ENCODE measurements around the gene DRICH1. TPM values are rescaled to one million over a fixed set of nuclear protein-coding genes. Genes with fewer than 3 reads are reported as not detected.
A peak's percentile ranks its signal among the peaks of the same experiment; 100 is the strongest.

The DRICH1 gene
- total RNA-seq, 1 experiment from 2014 or later = not detected

DNA sequence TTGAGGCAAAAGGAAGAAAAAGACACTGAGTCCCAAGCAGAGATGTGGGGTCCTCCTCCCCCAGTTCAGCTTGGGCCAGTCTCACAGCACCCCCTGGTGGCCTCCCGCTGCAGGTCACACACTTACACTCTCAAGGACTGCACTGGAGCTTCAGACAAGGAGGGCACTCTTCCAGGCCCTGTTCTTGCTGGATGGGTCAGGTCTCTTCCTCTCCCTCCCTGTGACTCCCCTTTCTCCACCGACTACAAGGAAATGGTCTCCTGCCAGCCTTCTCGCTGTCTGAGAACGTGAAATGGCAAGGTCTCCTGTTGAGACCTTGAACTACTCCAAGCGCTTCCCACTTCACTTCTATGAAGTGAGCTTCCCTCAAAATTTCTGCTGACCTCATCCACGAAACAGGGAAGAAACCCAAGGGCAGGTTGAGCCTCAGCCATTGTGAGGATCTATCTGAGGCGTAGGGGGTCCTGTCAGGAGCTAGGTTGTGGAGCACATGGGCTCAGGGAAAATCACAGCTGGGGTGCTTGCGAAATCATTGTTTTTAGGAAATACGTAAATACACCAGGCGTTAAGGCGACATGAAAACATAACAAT lies 40.8 kb downstream of the DRICH1 start:
- no peak overlapping the region for H3K27ac Mint-ChIP-seq (ENCODE audit: low read depth, unreplicated experiment)
- peaks cover 44% of the 10 kb centered on the region for H3K27me3 Mint-ChIP-seq (ENCODE audit: insufficient read depth, unreplicated experiment)
- peak; percentile 46 for DNase-seq (ENCODE audit: unreplicated experiment)
- POLR2A ChIA-PET = no interaction called here
- H3K9me3 Mint-ChIP-seq (ENCODE audit: unreplicated experiment) = no peaks in the 10 kb centered on the region
- CTCF ChIA-PET = interaction anchor here (0.5 to 2.0 kb wide), 13 partner anchors 20 to 1050 kb away, joined by 3 to 6 read pairs (median 3); no protein-coding TSS in a partner anchor
- TF ChIP-seq, protein P1, sequence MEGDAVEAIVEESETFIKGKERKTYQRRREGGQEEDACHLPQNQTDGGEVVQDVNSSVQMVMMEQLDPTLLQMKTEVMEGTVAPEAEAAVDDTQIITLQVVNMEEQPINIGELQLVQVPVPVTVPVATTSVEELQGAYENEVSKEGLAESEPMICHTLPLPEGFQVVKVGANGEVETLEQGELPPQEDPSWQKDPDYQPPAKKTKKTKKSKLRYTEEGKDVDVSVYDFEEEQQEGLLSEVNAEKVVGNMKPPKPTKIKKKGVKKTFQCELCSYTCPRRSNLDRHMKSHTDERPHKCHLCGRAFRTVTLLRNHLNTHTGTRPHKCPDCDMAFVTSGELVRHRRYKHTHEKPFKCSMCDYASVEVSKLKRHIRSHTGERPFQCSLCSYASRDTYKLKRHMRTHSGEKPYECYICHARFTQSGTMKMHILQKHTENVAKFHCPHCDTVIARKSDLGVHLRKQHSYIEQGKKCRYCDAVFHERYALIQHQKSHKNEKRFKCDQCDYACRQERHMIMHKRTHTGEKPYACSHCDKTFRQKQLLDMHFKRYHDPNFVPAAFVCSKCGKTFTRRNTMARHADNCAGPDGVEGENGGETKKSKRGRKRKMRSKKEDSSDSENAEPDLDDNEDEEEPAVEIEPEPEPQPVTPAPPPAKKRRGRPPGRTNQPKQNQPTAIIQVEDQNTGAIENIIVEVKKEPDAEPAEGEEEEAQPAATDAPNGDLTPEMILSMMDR (IDR thresholded peaks at IDR 0.05; ENCODE audit: unreplicated experiment) = peak; percentile 79
- H3K4me1 Mint-ChIP-seq (ENCODE audit: insufficient read depth, unreplicated experiment) = no peaks in the 10 kb centered on the region
- H3K36me3 Mint-ChIP-seq (ENCODE audit: insufficient read depth, unreplicated experiment) = peaks cover 4% of the 10 kb centered on the region
- no peak overlapping the region for H3K4me3 Mint-ChIP-seq (ENCODE audit: unreplicated experiment)
- intact Hi-C loops (cut with micrococcal nuclease) = loop anchor here (1.0 kb wide), 1 partner anchor 49 kb away; no protein-coding TSS in a partner anchor
- no TSS peak for BruUV-seq (replicated peaks)

DNA sequence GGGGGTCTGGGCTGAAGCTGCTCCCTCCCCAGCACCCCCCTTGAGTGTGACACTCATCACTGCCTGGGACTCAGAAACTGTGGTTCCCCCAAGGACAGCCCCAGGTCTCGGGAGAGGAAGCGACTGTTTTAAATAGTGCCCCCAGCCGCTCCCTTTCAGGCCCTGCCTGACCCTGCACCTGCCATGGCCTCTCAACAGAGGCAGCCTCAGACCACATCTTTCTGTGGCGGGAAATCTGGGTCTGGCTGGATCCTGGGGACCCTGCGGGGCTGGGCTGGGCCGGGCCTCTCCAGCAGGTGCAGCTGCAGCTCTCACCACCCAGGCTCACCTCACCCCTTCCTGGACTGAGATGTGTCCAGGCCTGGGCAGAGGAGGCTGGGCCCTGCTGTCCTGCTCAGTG lies 48.3 kb downstream of the DRICH1 start:
- Mint-ChIP-seq H3K36me3 (ENCODE audit: insufficient read depth, unreplicated experiment) (no peaks in the 10 kb centered on the region), H3K4me1 (ENCODE audit: insufficient read depth, unreplicated experiment) (no peaks in the 10 kb centered on the region), H3K27ac (ENCODE audit: low read depth, unreplicated experiment) (no peak overlapping the region), H3K4me3 (ENCODE audit: unreplicated experiment) (no peak overlapping the region), H3K9me3 (ENCODE audit: unreplicated experiment) (no peaks in the 10 kb centered on the region), H3K27me3 (ENCODE audit: insufficient read depth, unreplicated experiment) (peaks cover 41% of the 10 kb centered on the region)
- no peak for DNase-seq (ENCODE audit: unreplicated experiment)
- ChIA-PET CTCF (no interaction called here), POLR2A (no interaction called here)
- TF ChIP-seq, protein P1 (IDR thresholded peaks at IDR 0.05; ENCODE audit: unreplicated experiment) = no peak
- no TSS peak for BruUV-seq (replicated peaks)
- intact Hi-C loops (cut with micrococcal nuclease) = no loop called here

DNA sequence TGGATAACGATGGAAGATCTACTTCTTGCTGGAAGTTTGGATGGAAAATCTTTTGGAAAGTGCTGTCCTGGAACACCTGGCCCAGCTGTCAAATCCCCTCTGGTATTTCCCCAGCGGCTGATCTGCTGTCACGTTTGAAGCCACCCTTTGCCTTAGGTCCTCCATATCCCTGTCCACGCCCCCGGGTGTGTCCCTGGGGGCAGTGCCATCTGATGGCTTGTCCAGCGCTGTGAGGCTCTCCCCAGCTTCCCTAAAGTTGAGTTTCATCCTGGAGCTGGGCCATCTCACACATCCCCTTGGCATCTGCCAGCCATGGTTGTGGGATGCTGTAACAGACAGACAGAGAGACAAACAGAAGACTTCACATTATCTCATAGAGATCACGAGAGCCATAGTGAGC lies 49.0 kb downstream of the DRICH1 start:
- no peak overlapping the region for H3K4me3 Mint-ChIP-seq (ENCODE audit: unreplicated experiment)
- ChIA-PET CTCF (interaction anchor here (1.6 kb wide), 1 partner anchor 24 kb away, joined by 3 read pairs; no protein-coding TSS in a partner anchor), POLR2A (no interaction called here)
- no TSS peak for BruUV-seq (replicated peaks)
- intact Hi-C loops (cut with micrococcal nuclease) = no loop called here
- no peaks in the 10 kb centered on the region for H3K4me1 Mint-ChIP-seq (ENCODE audit: insufficient read depth, unreplicated experiment)
- H3K36me3 Mint-ChIP-seq (ENCODE audit: insufficient read depth, unreplicated experiment) = no peaks in the 10 kb centered on the region
- no peaks in the 10 kb centered on the region for H3K9me3 Mint-ChIP-seq (ENCODE audit: unreplicated experiment)
- DNase-seq (ENCODE audit: unreplicated experiment) = no peak
- peaks cover 46% of the 10 kb centered on the region for H3K27me3 Mint-ChIP-seq (ENCODE audit: insufficient read depth, unreplicated experiment)
- TF ChIP-seq, protein P1 (IDR thresholded peaks at IDR 0.05; ENCODE audit: unreplicated experiment) = no peak
- no peak overlapping the region for H3K27ac Mint-ChIP-seq (ENCODE audit: low read depth, unreplicated experiment)

DNA sequence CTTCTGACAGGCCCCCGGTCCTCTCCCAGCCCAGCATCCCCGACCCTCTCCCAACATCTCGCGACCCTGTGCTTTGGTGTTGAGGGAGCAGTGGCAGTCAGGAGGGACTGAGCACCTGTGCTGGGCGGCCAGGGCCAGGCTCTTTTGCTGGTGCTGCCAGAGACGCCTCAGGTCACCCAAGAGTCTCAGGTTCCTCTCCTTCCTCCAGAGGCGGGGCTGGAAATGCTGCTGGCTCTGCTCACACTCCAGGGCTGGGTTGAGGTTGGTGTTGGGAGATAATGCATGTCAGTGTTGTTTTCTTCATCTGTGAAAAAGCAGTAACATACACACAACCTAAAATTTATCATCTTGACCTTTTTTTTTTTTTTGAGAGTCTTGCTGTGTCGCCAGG lies 50.9 kb downstream of the DRICH1 start:
- intact Hi-C loops (cut with micrococcal nuclease) = no loop called here
- CTCF ChIA-PET = interaction anchor here (0.7 to 1.6 kb wide), 2 partner anchors 9 to 457 kb away, joined by 3 to 5 read pairs; no protein-coding TSS in a partner anchor
- BruUV-seq (replicated peaks) = no TSS peak
- peaks cover 61% of the 10 kb centered on the region for H3K27me3 Mint-ChIP-seq (ENCODE audit: insufficient read depth, unreplicated experiment)
- no peaks in the 10 kb centered on the region for H3K9me3 Mint-ChIP-seq (ENCODE audit: unreplicated experiment)
- H3K4me3 Mint-ChIP-seq (ENCODE audit: unreplicated experiment) = no peak overlapping the region
- POLR2A ChIA-PET = no interaction called here
- H3K4me1 Mint-ChIP-seq (ENCODE audit: insufficient read depth, unreplicated experiment) = no peaks in the 10 kb centered on the region
- no peak overlapping the region for H3K27ac Mint-ChIP-seq (ENCODE audit: low read depth, unreplicated experiment)
- DNase-seq (ENCODE audit: unreplicated experiment) = no peak
- TF ChIP-seq, protein P1 (IDR thresholded peaks at IDR 0.05; ENCODE audit: unreplicated experiment) = no peak
- H3K36me3 Mint-ChIP-seq (ENCODE audit: insufficient read depth, unreplicated experiment) = no peaks in the 10 kb centered on the region
